ENCODE data around the gene ZNF813.
A peak's percentile ranks its signal among the peaks of the same experiment; 100 is the strongest.

Gene ZNF813

DNA sequence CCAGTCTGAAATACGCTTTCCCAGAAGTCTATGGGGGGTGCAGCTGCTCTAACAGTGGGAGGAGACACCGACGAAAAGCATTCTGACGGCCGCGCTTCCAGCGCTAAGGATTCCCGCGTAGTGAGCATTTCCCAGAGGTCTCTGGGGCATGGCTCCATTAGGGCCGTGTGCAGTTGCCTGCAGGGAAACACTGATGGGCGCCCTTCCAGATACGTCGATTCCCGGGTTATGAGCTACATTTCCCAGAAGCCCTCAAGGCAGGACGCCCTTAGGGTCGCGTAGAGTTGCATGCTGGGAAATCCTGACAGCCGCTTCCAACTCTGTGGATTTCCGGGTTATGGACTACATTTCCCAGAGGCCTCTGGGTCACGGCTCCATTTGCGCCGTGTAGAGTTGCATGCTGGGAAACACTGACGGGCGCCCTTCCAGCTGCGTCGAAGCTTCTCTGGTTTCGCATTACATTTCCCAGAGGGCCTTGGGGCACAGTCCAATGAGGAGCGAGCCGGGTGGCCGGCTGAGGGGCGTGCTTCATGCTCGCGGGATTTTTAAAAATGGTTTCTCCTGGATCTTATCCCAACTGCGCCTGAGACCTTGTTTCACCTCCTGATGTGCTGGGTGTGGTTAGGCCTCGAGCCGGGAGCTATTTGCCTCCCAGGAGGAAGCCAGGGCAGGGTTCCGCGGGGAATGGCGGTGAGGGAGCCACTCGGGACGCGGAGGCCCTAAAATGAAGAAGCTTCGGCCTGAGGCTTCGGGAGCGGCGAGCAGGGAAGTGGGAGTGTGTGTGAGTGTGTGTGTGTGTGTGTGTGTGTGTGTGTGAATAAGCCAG lies 53.2 kb downstream of the ZNF813 start:
- DNase-seq (ENCODE audit: low spot score) = peak; percentile 99

DNA sequence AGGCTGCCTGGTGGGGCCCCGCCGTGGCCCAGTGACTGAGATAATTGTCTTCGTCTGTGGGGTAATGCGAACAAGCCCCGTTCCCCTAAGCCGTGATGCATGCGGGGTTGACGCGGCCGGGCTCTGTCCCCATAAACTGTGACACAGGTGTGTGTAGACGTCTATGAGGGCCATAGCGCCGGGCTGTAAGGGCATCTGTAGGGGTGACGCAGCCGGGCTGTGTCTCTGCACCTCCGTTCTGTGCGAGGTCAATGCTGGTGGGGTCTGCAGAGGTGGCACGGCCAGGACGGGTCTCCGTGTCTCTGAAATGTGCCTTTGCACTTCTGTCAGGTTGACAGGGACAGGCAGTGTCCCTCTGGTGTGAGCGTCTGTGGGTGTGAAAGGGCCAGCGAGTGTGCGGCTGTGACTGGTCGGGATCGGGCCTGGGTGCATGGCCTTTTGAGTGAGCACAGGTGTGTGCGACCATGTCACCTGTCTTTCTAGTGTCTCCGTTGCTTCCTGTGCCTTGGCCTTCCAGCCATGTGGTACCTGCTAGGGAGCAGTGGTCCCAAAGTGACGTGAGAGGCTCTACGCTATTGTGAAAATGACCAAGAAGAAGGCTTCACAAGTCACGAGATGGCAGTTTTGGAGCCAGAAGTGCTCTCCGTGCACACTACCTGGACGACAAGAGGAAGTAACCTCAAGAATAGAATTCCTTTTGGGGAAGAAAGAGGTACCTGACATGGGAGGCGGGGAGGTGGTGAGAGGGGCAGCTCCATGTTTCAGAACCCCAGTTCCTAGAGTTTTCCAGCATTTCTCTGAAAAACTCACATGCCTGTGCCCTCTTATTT lies 54.1 kb downstream of the ZNF813 start:
- DNase-seq (ENCODE audit: low spot score) = no peak

DNA sequence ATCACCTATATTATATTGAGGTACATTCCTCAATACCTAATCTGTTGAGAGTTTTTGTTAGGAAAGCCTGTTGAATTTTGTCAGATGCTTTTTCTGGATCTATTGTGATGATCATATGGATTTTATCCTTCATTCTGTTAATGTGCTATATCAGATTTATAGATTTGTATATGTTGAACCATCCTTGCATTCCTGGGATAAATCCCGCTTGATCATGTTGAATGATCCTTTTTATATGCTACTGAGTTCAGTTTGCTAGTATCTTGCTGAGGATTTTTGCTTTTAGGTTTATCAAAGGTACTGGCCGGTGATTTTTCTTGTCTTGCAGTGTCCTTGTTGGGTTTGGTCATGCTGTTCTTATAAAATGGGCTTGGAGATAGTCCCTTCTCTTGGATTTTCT lies 58.4 kb downstream of the ZNF813 start:
- no peak for DNase-seq (ENCODE audit: low spot score)

DNA sequence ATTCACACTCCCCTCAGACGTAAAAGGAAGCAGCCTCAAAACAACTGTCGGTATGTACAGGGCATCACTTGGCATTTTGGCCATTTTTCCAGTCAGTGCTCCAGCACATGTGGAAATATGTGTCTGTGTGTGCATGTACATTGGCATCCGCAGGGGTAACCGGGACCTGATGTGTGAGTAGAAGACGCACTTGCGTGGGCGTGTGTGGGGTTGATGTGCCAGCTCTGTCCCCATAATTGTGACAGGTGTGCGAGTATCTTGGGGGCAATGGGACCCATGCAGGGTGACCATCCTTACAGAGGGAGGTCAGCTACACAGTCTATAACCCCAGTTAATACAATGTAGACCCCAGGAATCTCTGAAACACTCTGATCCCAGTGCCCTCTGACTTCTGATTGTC lies 63.1 kb downstream of the ZNF813 start:
- no peak for DNase-seq (ENCODE audit: low spot score)

DNA sequence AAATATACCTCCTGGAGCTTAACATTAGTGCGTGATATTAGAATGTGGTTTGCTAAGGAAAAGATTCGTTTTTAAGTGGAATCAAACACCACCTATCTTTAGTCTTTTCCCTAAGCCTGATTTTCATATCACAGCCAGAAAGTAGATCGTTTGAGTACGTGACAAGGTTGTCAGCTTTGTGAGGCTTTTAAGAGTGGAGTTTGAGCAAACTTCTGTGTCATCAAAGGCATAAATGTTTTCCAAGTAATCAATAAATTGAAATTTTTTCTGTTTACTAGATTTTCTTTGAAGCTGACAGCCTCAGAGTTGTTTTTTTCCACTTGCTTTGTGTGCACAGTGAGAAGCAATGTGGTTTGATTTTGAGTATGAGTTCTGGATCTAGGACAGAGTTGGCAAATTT lies 63.9 kb downstream of the ZNF813 start:
- no peak for DNase-seq (ENCODE audit: low spot score)

DNA sequence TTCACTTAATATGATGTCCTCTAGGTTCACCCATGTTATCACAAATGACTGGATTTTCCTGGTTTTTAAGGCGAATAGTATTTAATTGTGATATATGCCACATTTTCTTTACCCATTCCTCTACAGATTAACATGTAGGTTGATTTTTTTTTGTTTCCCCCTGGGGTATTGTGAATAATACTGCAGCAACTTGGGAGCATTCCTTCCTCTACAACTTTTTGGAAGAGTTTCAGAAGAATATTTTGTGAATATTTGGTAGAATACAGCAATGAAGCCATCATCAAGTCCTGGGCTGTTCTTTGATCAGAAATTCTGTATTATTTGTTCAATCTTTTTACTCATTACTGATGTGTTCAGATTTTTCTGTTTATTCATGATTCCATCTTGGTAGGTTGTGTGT lies 64.8 kb downstream of the ZNF813 start:
- DNase-seq (ENCODE audit: low spot score) = no peak

DNA sequence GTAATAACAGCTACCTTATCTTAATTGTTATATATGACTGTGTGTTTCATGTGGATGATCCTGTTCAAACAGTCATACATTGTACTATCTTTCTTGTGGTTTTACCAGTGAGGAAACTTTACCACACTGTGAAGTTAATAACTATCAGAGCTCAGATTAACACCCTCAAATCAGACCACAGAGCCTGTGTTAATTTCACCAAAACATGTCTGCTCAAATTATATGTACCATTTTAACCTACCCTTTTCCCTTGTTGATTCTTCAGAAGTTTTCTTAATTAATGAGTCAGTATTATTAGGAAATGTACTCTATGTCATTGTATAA lies 68.7 kb downstream of the ZNF813 start:
- DNase-seq (ENCODE audit: low spot score) = no peak

DNA sequence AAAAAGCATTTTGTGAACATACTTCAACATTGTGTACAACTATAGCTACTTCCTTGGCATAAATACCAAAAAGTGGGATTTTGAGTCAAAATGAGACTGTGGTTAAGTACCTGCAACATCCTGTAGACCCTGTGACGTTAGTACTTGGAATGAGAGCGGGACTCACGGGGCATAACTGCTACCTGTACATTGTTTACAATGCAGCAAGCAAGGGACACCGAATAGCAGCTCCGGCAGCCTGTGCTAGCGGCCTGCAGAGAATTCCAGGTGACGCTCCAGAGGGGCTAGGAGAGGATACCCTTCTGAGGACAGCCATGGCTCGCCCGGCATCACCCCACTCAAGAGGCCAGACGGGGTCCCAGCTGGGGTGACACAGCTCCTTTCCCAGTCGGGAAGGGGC lies 69.6 kb downstream of the ZNF813 start:
- DNase-seq (ENCODE audit: low spot score) = no peak

DNA sequence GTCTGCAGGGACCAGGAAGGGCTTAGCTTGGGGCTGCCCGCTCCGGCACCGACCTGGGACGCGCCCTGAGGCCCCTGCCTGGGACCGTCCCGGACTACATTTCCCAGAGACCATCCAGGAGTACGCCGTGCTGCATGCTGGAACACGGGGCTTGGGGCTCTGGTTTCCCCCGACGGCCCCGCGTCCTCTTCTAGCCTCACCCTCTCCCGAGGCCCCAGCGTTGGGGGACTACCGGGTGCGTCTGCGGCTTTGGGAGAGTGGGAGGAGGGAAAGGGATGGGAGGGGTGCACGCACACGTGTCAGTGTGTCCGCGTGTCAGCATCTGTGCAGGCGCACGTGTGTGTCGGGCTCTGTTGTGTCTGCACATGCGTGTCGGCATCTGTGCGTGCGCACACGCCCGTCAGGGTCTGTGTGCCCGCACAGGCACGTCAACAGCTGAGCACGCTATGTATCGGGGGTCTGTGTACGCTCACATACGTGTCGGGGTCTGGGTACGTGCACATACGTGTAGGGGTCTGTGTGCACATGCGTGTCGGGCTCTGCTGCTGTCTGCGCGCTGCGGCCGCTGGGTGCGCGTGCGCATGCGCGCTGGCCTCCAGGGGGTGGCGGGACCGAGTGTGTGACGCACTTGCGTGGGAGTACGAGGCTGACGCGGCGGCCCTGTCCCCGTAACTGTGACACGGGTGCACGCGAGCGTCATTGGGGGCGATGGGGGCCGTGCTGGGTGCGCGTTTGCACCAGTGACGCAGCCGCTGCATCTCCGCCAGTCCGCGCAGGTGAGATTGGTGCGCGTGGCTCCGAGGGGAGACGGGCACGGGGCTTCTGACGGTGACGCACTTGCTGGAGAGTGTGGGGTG lies 70.2 kb downstream of the ZNF813 start, which contains the start of gene ZNF331:
TSS of gene ZNF331 (plus strand) at position 625 of the 857 bp plus-strand sequence. CDS start 31,232 bp downstream, outside the sequence.
- peak; percentile 85 for DNase-seq (ENCODE audit: low spot score)

DNA sequence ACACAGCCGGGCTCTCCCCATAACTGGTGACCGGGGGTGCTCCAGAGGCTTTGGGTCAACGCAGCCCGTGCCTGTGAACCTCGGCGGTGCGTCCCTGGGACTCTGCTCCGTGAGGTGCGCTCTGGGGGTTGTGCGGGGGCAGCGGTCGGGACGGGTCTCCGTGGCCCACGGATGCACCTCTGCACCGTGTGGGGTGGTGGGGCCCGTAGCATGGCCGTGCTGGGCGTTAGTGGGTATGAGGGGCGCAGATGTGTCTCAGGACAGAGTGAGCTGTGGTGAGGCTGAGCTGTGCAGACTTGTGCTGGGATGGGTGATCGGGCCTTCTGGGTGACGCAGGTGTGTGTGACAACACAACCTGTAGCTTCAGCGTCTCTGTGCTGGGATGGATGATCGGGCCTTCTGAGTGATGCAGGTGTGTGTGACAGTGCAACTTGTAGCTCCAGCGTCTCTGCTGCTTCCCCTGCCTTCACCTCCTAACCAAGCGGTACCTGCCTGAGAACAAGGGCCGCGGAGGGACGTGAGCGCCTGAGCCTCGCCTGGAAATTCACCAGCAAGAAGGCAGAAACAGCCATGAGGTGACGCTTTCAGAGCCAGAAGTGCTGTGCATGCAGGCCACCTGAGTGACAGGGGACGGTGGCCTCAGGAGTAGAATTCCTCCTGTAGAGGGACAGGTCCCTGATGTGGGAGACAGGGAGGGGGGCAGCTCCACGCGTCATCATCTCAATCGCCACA lies 71.0 kb downstream of the ZNF813 start:
- no peak for DNase-seq (ENCODE audit: low spot score)

DNA sequence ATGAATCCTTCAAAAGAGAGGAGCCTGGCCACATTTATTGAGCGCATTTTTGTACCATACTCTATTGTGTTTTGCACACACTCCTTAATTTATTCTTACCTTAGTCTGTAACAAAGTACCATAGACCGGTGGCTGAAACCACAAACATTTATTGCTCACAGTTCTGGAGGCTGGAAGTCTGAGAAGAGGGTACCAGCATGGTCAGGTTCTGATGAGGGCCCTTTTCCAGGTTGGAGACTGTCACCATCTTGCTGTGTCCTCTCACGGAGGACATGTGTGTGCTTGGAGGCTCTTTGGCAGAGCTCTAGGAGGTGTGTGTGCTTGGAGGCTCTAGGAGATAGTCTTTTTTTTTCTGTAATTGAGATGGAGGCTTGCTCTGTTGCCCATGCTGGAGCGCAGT lies 72.6 kb downstream of the ZNF813 start:
- no peak for DNase-seq (ENCODE audit: low spot score)

DNA sequence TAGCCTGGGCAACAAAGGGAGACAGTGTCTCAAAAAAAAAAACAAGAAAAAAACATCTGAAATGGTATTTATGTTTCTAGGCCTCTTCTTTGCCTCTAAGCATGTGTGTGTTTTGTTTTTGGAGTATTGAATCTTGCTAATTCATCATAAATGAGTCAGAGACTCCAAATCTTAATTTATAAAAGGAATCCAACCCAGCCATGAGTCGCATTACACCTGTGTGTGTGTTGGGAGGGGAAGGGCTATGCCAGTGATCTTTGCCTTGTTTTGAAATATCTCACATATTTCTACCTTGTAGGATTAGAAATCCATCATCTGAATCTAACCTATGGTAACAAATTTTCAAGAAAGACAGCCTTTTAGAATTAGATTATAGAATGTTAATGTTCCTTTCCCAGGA lies 74.4 kb downstream of the ZNF813 start:
- DNase-seq (ENCODE audit: low spot score) = no peak

DNA sequence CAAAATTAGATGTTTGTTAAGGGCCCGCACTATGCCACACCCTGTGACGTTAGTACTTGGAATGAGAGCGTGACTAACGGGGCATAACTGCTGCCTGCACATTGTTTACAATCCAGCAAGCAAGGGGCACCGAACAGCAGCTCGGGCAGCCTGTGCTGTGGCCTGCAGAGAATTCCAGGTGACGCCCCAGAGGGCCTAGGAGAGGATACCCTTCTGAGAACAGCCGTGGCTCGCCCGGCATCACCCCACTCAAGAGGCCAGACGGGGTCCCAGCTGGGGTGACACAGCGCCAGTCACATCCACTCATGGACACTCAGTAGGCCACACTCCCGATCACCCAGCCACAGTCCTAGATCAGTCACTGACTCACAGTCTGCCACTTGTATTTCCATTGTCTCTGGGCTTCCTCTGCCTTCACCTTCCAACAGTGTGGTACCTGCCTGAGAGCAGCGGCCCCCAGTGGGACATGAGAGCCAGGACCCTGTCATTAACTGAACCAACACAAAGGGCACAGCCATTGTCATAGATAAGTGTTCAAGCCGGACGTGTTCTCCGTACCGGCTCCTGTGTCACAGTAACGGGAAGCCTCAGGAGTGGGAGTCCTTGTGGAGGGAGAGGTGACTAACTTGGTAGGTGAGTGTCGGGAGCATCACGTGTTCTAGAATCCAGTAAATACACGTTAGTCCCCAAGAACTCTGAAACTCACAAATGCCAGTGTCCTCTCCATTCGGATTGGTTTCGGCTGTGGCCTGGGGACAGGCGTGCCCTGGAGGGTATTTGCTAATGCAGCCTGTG lies 77.9 kb downstream of the ZNF813 start:
- no peak for DNase-seq (ENCODE audit: low spot score)
